Left ventricle myocardium inferior (tissue), 1 donor: ENCODE measurements around the gene ZNF84. TPM values are rescaled to one million over a fixed set of nuclear protein-coding genes. Genes with fewer than 3 reads are reported as not detected.

Experiments used
- DNase-seq: peaks from one replicate; pipeline ENCODE4 v3.0.0-alpha.2; 2020
- H3K27ac ChIP-seq: fragments of 200-600 bp; replicated peaks from 2 replicates; pipeline ENCODE4 v1.8.0; 2021
- H3K27me3 ChIP-seq: fragments of 200-600 bp; 2 replicates; pipeline ENCODE4 v1.8.0; 2021; ENCODE audit warnings: low read depth
- H3K36me3 ChIP-seq: fragments of 200-600 bp; 2 replicates; pipeline ENCODE4 v1.8.0; 2021
- H3K4me1 ChIP-seq: fragments of 200-600 bp; 2 replicates; pipeline ENCODE4 v1.8.0; 2021
- H3K4me3 ChIP-seq: fragments of 200-600 bp; 2 replicates; pipeline ENCODE4 v1.8.0; 2021; ENCODE audit warnings: mild to moderate bottlenecking, moderate library complexity
- H3K9me3 ChIP-seq: fragments of 200-600 bp; replicated peaks from 2 replicates; pipeline ENCODE4 v1.8.0; 2021
- intact Hi-C: fragments of 100-400 bp; cut with micrococcal nuclease; formaldehyde crosslinking; loops from one replicate; pipeline ENCODE4 v1.11.0; 2022
- long read RNA-seq: library from polyadenylated mRNA; unstranded; transcript quantifications from one replicate; pipeline ENCODE4 v2.0.0, GENCODE V29; 2021
- total RNA-seq: library from RNA; stranded (reverse); fragmentation: NEBNext Ultra II Directional; extraction: Animal tissue kit (Norgen Biotek cat#: 25700); gene quantifications from one replicate; pipeline ENCODE4 v1.2.1, GENCODE V29; 2021
- TF ChIP-seq, protein P1 (sequence below): fragments of 200-600 bp; IDR thresholded peaks from 2 replicates; pipeline ENCODE4 v1.8.0; 2021; ENCODE audit warnings: antibody characterized with exemption, mild to moderate bottlenecking, borderline replicate concordance
- donor health status: DM: no; HTN: yes; CAD: no; lungs with severe emphysema.

The ZNF84 gene
- total RNA-seq: 18.7 TPM
- long read RNA-seq, transcript ZNF84-208 (5 exons, 3,237 nt): major isoform, 16 of 36 reads
- long read RNA-seq, partial matches to known transcripts: 3 of 36 reads
- long read RNA-seq, other reads (novel, unspliced or antisense): 15 of 36 reads

DNA sequence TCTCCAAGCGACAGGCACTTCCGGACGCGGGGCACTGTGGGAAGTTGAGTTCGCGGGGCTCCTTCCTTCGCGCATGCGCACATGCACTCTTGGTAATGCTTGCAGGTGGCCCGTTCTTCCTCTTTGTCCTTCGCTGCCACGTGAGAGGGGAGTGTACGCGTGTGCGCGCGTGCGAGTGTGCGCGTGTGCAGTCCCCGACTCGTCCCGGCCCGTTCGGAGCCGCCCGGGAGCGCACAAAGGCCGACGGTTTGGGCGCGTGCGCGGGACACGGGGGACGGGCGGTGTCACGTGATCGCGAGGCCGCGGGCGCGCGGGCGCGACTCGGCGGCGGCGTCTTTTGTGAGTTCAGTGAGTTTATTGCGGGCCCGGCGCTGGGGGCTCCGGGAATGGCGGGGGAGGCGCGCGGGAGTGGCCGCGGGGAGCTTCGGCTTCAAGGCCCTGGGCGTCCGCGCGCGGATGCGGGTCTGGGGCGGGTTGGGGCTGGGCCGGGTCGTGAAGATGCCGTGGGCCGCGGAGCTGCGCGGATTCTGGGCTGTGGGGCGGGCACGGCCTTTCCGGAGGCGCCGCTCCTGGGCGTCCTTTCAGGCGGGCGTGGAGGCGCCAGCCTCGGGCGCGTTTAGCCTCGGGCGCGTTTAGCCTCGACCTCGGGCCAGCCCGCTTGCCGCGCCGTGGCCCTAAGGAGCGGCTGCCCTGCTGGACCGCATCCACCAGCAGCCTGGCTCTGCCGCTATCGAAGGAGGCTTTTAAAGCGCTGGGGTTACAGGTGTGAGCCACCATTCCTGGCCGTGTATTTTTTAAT, at the start of gene ZNF84:
TSS of gene ZNF84 (plus strand) at position 303 of the 799 bp plus-strand sequence. CDS start 3,959 bp downstream, outside the sequence.
- peak within 1 kb of the TSS; percentile 87 for H3K4me3 ChIP-seq
- peaks cover 66% of the 10 kb centered on the region for H3K9me3 ChIP-seq
- no peaks in the 10 kb centered on the region for H3K27me3 ChIP-seq
- intact Hi-C loops: no loop called here
- DNase-seq: peak; percentile 95
- H3K27ac ChIP-seq: peak within 1 kb of the TSS; percentile 96
- H3K36me3 ChIP-seq: peaks cover 38% of the 10 kb centered on the region
- TF ChIP-seq, protein P1, sequence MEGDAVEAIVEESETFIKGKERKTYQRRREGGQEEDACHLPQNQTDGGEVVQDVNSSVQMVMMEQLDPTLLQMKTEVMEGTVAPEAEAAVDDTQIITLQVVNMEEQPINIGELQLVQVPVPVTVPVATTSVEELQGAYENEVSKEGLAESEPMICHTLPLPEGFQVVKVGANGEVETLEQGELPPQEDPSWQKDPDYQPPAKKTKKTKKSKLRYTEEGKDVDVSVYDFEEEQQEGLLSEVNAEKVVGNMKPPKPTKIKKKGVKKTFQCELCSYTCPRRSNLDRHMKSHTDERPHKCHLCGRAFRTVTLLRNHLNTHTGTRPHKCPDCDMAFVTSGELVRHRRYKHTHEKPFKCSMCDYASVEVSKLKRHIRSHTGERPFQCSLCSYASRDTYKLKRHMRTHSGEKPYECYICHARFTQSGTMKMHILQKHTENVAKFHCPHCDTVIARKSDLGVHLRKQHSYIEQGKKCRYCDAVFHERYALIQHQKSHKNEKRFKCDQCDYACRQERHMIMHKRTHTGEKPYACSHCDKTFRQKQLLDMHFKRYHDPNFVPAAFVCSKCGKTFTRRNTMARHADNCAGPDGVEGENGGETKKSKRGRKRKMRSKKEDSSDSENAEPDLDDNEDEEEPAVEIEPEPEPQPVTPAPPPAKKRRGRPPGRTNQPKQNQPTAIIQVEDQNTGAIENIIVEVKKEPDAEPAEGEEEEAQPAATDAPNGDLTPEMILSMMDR: no peak
- peaks cover 29% of the 10 kb centered on the region for H3K4me1 ChIP-seq

DNA sequence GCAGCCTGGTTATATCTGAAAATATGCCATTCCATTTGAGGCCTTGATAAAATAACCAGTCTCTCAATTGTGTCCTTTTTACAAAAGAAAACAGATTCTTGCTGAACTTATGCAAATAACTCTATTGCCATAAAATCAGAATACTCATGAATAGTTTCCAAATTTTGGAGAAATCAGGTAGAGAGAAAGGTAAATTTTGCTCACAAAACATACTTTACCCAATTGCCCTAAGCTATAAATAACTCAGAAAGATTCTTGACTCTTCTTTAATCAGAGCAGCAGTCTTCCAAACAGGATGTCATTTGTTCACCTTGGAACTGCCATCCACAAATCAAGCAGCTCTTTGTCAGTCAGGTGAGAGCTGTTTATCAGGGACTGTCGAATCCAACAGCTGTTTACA, 38.6 kb upstream of the ZNF84 start:
- peaks cover 100% of the 10 kb centered on the region for H3K9me3 ChIP-seq
- intact Hi-C loops: no loop called here
- H3K27ac ChIP-seq: no peak overlapping the region
- no peak for DNase-seq
- TF ChIP-seq, protein P1: no peak
- H3K27me3 ChIP-seq: no peaks in the 10 kb centered on the region
- peaks cover 80% of the 10 kb centered on the region for H3K36me3 ChIP-seq
- no peak overlapping the region for H3K4me3 ChIP-seq
- no peaks in the 10 kb centered on the region for H3K4me1 ChIP-seq

DNA sequence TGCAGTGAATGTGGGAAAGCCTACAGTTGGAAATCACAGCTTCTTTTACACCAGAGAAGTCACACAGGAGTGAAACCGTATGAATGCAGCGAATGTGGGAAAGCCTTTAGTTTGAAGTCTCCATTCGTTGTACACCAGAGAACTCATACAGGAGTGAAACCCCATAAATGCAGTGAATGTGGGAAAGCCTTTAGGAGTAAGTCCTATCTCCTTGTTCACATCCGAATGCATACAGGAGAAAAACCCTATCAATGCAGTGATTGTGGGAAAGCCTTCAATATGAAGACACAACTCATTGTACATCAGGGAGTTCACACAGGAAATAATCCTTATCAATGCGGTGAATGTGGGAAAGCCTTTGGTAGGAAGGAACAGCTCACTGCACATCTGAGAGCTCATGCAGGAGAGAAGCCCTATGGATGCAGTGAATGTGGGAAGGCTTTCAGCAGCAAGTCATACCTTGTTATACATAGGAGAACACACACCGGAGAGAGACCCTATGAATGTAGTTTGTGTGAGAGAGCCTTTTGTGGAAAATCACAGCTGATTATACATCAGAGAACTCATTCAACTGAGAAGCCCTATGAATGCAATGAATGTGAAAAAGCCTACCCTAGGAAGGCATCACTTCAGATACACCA, 26.5 kb upstream of the ZNF84 start:
- Histone ChIP-seq H3K36me3 (peaks cover 100% of the 10 kb centered on the region), H3K9me3 (peaks cover 100% of the 10 kb centered on the region), H3K27me3 (no peaks in the 10 kb centered on the region), H3K4me1 (no peaks in the 10 kb centered on the region), H3K27ac (no peak overlapping the region), H3K4me3 (no peak overlapping the region)
- no peak for DNase-seq
- TF ChIP-seq, protein P1: no peak
- intact Hi-C loops: no loop called here

DNA sequence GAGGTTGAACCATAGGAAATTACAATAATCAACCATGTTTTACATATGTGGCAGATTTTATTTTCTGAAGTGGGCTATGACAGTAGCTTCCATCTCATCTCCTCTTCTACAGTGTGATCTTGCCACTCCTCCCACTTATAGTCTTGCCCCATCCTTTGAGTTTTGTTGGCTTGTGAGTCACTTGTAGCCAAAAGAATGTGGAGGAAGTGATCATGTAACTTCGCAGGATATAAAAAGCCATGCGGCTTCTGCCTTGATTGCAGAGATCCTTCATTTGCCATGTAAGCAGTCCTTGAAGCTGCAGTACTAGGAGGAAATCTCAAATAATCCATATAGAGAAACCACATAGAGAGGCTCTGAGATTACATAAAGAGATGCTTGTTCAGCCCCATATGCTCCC, 13.7 kb upstream of the ZNF84 start:
- DNase-seq: no peak
- Histone ChIP-seq H3K27ac (no peak overlapping the region), H3K4me1 (no peaks in the 10 kb centered on the region), H3K36me3 (peaks cover 15% of the 10 kb centered on the region), H3K27me3 (no peaks in the 10 kb centered on the region), H3K9me3 (peaks cover 100% of the 10 kb centered on the region), H3K4me3 (no peak overlapping the region)
- intact Hi-C loops: no loop called here
- TF ChIP-seq, protein P1: no peak

DNA sequence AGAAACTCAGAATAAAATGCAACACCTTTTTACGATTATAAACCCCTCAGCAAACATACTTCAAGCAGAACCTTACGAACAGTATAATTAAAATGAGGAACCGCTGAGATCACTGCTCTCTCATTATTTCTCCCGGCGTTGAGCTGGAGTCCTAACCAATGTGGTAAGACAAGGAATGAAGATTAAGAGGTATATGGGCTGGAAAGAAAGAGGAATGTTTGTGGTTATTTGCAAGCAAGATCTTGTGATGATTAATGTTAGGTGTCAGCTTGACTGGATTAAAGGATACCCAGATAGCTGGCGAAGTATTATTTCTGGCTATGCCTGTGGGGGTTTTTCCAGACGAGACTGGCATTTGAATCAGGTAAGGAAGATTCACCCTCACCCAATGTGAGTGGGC, 10.3 kb upstream of the ZNF84 start:
- H3K4me3 ChIP-seq: no peak overlapping the region
- TF ChIP-seq, protein P1: no peak
- H3K9me3 ChIP-seq: peaks cover 88% of the 10 kb centered on the region
- H3K27ac ChIP-seq: no peak overlapping the region
- H3K36me3 ChIP-seq: no peaks in the 10 kb centered on the region
- DNase-seq: no peak
- no peaks in the 10 kb centered on the region for H3K4me1 ChIP-seq
- intact Hi-C loops: no loop called here
- H3K27me3 ChIP-seq: no peaks in the 10 kb centered on the region
